Stimulated activated CD8-positive, alpha-beta memory T cell treated with anti-CD3 and anti-CD28 coated beads, Interleukin-15, amount 100 ng/mL, for 24 hours (primary cell): Measurements from ENCODE around the gene PHLDB2.

ENCODE experiments used
- DNase-seq: peaks from one replicate; pipeline ENCODE4 v3.0.0-alpha.2; 2020; ENCODE audit warnings: low read depth

PHLDB2 gene

DNA sequence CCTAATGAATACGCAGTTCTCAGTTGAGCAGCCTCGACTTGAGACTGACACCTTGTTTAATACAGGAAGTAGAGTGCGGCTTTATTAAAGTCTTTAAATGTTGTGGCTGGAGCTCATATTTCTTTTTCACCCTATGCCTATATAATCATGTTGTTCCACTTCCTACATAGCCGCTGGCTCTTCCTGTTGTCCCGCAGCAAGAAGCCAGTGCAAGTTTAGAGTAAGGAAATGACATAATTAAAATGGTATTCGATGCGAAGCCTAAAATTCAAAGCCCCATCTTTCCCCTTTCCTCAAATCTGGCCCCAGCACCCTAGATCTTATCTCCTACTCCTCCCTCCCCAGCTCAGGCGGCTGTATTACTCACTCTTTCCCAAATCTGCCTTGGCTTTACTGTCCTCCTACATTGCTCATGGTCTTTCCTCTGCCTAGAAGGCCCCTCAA, 7.5 kb upstream of the PHLDB2 start:
- no peak for DNase-seq

DNA sequence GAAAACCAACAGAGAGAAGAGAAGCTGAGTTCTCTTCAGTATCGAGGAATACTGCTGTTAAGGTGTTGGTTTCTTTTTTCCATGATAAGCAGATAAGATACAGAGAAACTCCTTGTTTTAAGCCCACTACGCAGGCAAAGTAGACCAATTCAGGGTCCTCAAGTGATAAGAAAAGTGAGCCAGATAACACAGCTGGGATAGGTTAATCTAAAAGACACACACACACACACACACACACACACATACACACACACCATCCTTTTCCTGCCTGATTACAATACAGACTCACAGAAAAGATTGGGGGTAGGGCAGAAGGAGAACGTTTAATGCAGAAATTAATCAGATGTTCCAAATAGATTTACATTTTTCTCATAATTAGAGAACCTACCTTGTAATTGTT, 6.5 kb upstream of the PHLDB2 start:
- no peak for DNase-seq

DNA sequence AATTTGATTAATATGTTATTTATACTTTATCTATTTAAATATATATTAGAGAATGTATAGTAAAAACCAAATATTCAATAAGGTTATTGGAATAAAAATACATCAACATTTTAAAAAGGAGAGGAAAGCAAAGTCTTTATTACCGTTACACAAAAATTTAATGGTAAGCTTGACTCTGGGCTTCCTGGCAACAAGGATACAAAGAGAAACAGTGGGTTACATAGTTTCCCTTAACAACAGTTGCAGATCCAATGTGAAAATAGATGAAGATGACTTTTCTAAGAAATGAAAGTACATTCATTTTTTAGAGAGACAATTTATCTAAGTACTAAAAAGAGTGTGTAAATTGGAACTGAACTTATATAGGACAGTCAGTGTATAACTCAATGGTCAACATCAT, 6.0 kb upstream of the PHLDB2 start:
- no peak for DNase-seq

DNA sequence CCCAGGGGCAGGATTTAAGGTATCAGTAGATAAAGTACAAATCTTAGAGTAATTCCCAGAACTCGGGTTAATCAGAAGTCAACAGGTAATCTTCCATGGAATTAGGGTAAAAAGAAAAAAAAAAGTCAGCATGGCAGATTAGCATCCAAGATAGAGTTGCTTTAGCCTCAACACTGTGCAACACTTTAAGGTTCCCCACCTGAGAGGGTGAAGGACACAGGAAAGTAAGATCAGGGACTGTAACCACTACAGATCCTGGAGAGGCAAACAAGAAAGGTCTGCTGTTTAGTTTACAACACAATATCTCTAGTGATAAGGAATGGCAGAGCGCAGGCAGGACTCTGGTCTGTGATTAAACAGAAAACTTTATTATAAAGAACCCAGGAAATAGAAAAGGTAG, 4.1 kb upstream of the PHLDB2 start:
- no peak for DNase-seq

DNA sequence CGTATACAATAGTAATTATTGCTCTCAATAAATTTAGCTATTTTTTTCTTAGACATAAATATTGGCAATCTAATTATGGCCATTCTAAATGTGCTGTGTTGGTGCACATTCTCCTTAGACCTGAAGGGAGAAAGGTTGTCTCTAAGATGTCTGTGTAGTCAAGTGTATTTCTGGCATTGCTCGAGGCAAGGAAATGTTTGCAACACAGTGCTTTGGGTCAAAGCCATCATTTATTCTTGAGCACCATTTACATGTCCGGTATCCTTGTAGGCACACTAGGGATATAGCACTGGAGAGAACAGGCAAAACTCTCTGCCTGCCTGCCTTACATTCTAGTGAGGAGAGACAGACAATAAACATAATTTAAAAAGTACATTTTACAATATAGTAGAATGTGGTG, 2.6 kb upstream of the PHLDB2 start:
- no peak for DNase-seq

DNA sequence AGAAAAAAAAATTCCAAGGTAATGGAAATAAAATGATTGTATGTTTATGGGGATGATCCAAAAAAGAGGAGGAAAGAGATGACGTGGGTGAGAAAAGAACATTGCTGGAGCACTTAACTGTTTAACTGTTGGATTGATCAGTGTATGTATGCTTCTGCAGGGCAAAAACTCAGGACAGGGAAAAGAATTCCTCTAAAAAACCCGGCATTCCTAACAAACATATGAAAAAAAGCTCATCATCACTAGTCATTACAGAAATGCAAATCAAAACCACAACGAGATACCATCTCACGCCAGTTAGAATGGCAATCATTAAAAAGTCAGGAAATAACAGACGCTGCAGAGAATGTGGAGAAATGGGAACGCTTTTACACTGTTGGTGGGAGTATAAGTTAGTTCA, 1.6 kb upstream of the PHLDB2 start:
- DNase-seq = no peak

DNA sequence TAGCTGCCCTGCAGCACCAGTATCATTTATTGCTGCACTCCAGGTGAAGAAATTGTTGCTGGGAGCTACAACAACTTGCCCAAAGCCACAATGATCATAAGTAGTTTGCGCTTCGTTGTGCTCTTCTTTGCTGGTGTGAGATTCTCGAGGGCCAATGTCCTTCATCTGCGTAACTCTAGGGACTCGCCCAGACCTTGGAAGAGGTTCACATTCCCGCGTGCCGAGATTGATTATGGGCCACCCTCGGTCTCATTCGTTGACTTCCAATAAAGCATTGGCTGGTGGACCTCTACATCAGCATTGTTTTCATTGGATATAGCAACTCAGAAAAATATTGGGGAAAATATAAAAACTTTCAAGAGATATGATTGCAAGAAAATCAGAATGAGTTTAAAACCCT, 423 bp upstream of the PHLDB2 start:
- DNase-seq = no peak

DNA sequence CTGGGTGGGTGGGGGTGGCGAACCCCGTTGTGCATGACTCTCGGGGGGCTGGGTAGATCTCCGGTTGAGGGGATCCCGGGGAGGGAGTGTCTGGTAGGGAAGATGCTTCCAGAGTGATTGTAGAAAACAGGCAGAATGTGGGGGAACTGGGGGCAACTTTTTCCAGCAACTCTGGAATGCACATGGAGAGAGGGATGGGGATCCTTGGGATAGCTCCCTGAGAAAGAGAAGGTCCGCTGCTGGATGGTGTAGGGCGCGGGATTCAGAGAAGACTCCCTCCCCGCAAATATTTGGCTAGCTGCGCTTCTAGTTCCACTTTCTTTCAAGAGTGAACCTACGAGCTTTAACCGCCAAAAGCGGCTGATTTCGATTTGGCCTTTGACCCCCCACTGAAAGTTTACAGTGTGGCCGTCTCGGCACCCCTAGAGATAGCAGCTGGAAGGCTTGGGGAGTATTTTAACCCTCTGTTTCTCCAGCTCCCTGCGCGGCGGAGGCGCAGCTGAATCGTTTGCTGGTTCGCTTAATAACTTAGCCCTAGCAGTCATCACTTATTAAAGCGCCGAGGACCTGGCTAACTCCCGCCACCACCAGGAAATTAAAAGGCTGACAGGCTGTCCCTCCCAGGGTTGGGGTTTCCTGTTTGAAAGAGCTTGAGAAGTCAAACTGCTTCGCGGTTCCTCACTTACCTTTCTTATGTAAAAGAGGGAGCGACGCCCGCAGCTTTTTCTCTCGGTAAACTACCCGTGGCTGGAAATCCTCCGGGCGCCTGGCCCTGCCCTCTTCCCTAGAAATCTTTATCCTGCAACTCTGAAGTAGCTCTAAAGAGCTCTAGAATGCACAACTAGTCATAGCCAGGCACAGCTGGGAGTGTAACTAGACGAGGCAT, 1.2 kb downstream of the PHLDB2 start:
- DNase-seq = peak; percentile 5

DNA sequence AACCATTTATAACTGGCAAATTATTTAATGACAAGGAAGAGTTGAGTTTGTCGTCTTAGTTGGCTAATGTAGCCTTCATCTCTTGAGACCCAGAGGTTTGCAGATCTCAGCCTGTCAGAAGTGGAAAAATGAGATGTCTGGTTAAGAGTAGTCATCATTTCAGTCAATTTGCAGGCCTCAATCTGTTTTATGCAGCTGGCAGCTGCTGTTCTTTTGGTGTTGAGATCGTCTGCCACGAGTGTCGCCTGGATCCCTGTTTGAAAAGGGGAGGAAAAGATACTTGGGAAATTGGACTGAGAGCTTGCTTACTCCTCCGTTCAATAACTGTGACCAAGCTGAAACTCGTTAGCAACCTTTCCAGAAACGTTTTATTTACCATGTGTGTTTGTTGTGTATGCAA, 2.3 kb downstream of the PHLDB2 start:
- no peak for DNase-seq

DNA sequence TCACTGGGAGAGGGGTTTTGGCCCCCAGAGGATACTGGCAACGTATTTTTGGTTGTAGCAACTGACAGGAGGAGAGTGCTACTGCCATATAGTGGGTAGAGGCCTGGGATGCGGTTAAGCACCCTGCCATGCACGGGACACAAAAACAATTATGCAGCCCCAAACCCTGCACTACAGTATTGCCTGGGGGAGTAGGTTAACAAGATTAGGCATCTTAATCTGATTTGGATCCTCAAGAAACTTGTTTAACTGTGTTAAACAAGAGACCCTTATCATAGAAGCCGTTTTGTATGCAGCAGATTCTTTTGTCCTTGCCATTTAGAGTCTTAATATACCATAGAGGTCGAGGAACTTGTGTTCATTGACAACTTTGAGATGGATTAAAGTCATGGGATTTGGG, 3.4 kb downstream of the PHLDB2 start:
- no peak for DNase-seq

DNA sequence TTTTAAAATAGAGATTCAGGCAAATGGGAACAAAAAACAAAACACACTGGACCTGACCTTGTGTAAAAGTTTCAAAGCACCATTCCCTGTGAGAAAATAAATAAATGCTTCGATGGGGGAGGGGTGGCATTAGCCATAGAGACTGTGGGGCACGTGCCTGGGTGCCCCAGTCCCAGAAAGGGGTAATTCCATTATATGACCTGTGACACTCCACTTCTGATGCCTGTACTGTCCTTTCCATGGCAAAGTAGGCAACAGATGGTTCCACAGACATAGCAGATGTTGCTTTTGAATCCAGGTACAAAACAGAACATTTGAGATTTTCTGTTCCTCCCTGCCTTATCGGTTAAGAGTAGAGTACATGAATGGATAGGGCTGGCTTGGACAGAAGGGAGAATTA, 3.9 kb downstream of the PHLDB2 start:
- no peak for DNase-seq

DNA sequence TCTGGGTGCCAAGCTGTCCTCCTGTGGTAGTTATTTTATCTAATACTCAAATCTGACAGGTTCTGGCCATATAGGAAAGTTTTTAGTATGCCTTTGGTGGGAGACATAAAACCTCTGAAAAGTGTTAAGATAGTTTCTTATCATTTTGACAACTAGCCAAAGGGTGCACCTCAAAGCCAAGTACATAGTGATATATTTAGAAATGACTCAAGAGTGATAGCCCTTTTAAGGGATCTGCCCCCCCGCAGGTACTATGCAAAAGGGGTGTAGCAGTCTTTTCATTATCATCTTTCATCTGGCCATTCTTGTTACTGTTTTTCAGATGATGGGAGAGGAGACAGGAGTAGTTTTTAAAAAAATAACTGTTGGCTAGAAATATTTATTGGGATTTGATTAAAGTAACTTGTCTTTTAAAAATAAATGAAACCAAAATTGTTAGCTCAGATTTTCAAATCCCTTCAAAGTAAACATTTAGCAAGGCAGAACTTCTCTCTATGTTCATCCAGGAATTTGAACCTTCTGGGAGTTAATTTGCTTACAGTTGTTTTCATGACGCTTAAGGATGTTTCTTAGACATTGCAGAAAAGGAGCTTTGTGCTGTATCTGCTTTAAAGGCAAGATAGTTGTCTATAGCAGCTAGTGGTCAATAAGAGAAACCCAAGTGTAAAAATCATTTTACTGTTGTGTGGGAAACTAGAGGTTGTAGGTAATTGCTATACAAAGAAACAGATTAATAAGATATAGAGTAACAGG, 5.1 kb downstream of the PHLDB2 start:
- DNase-seq = no peak

DNA sequence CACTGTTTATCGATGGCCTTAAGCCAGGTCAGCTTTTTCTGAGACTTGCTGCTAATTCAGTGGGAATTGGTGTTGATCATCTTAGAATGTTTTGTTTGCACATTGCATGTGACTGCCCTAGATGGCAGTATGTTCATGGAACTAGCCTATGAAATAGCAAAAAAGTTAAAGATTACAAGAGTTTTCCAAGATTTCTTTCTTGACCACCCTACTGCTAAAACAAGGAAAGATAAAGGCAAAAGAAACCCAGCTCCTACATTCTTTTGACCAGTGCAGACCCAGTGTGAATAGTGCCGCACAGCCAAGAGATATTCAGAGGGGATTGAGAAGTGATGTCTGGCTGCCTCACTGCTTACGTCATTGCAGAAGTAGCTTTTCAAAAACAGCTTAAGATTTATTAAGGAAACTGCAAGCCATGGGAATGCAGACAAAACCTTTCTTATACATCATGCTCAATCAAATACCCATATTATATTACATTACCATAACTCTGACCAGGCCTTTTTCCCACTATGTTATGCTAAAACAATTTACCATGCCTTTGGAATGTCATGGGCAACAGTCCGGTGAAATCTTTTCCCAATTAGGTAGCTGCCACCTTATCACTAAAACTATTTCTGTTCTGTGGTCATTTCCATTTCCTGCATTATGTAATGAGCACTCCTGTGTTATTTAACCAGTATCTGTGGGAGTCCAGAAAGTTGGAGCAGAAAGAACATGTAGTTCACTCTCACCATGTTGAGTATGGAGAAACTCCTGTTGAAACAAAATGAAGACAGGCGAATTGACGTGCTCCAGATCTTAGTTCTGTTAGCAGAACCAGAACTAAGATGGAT, 6.0 kb downstream of the PHLDB2 start:
- DNase-seq = no peak

DNA sequence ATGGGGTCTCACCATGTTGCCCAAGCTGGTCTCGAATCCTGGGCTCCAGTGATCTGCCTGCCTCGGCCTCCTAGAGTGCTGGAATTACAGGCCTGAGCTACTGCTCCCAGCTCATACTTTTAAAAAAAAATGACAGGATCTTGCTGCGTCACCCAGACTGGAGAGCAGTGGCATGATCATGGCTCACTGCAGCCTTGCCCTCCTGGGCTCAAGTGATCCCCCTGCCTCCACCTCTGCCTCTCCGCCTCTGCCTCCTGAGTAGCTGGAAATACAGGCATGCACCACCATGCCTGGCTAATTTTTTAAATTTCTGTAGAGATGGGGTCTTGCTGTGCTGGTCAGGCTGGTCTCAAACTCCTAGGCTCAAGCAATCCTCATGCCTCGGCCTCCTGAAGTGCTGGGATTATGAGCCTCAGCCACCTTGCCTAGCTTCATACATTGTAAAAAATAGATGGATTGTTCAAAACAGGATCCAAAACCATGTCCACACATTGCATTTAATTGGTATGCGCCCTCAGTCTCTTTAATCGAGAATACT, 8.9 kb downstream of the PHLDB2 start:
- DNase-seq = no peak

DNA sequence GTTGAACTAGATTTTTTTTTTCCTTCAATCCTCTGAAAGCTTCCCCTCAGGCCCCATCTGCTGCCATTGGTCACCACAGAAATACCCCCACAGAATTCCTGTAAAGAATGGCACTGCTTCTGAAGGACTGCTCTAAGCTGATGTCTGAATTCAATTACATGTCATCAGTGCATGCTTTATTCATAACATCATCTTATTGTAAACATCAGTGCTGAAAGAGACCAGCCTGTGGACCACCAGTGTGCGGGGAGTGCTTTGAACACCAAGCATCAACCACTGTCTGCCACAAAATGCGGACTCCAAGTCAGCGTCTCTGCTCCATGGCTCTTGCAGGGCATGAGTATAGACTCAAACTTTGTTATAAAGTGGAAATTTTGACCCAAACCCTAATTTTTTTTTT, 11.6 kb downstream of the PHLDB2 start:
- no peak for DNase-seq

DNA sequence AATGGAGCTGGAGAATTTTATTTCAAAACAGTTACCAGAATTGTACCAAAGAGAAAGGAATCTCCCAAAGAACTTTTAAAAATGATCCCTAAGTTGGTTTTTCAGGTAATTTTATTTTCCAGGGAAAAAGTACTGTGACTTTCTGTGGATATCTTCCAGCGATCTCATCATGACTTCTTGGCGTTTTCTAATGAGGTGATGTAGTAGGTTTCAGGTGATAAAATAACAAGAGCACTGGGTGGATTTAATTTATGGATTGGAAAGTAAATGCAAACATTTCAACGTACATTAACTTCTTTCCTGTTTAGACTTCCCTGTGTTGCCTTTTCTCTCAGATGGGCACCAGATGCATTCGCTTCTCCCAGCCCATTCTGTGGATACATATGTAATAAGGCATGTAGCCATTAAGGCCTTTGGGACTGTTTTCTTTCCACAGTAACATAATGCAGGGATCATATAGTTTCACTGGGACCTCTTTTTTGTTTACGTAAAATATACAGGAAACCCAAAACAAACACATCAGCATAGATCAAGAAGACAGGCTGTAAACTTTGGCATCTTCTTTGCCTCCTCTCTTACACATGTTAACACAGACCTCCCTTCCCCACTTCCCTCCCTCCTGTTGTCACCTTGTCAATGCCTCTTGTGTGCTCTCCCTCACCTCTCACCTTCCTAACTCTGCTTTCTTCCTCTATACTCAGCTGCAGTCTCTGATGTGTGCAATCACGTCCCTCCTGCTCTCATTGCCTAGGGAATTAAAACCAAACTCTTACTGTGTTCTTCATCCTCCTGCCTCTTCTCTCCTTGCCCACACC, 13.0 kb downstream of the PHLDB2 start:
- no peak for DNase-seq

DNA sequence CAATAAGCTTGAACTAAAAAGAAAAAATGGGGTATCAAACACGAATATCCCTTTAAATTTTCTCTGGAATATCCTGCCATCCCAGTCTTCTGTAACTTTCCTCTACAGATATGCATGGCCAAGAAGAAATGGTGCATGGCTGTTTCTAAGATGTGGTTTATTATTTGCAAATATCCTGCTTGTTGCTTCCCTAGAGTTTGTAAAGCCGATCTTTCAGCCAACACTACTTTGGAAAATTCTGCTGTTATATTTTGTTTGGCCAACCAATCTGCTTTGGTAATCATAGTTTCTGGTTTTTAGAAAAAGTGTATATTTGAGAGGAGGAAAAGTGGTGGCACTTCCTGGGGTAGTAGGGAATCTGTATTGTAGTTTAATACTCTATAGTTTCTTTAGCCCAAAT, 13.9 kb downstream of the PHLDB2 start:
- DNase-seq = no peak

DNA sequence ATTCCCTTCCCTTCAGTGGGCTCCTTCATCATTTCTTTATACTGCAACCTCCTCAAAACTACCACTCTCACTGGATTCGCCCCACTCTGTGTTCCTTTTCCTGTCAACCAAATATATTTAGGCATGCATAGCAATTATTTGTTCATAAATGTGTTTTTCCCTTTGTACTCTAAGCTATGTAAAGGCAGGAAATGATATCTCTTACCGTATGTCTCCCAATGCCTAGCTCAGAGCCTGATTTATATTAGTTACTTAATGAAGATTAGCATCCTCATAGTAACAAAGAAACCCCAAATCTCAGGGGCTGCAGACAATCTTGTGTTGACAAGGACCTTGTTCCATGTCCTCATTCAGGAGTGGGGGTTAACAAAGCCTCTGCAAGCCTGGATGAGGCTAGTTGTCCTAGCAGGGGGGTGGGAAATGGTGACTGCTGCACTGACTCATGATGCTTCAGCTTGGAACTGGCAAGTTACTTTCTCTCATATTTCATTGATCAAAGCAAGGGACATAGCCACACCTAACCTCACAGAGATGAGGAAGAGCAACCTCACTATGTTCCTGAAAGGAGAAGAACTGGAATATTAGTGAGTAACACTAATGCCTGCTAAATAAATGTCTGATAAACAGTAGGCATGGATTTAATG, 15.2 kb downstream of the PHLDB2 start:
- DNase-seq = no peak

DNA sequence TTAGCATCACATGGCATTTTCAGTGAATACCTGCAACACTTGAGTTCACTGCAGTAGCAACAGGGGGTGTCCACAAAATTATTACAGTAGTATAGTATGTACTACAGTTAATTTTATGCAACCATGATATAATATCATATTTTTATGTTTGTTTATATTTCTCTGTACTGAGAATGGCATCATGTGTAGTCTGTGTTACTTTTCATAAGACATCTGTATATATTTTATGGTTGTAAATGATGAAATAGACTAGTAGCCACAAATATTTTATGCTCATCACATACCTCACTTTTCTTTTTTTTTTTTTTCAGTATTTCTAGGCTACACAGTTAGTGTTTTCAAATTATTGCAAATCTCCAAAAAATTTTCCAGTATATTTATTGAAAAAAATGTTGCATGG, 22.4 kb downstream of the PHLDB2 start:
- no peak for DNase-seq

DNA sequence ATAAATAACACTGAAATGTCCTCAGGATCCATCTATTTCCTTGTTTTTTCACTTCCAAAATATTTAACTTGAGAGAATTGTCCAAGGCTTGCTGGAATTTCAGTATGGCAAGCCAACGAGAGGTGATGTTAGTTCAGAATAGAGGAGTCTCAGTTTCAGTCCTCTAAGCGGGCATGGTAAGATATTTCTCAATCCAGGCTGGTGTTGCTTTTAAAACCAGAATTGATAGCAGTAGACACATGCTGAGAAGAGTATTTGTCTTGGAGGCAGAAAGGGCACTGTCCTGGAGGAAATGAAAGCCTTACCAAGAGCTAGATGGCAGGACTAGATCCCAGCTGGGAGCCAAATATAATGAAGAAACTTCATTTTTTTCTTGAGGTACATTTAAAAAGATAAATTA, 23.1 kb downstream of the PHLDB2 start:
- no peak for DNase-seq

DNA sequence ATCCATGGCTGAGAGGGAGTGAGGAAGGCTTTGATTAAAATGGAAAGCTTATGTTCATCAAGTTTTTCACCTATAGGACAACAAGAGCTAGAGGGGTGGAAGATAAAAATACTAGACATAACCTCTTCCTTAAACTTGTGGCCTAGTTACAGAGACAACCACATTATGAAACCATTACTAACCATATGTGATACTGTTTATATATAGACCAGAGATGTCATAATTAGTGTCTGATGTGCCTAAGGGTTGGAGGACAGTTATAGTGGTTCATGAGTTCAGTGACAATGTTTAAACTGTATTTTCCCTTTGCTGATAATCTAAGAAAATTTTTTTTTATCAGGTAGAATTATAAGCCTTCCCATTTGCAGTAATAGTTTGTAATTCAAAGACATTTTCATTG, 23.7 kb downstream of the PHLDB2 start:
- no peak for DNase-seq
